GM21526 (cell line): Measurements from ENCODE around the gene KCNIP1.

Experiments used
- ATAC-seq: cut with Tn5 transposase; IDR thresholded peaks from one replicate; pipeline ENCODE4 v1.9.1; 2021; ENCODE audit warnings: moderate library complexity; ENCODE audit not compliant: unreplicated experiment, low FRiP score

KCNIP1 gene

DNA sequence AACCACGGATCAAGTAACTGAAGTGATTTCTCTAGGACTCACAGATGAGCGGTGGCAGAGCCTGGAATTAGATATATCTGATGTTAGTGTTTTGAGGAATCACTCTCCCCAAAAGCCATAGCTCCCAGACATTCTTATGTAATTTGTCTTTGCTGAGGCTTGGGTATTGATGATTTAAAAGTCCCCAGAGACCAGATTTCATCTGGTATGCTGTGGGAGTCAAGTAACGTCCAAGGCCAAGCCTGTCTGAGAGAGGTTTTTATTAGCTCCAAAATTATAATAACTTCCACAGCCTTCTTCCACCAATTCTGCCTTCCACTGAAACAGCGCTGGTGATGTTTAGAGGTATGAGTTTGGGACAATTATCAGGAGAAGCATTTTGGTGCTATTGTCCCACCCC lies 21.3 kb upstream of the KCNIP1 start:
- ATAC-seq, result no peak

DNA sequence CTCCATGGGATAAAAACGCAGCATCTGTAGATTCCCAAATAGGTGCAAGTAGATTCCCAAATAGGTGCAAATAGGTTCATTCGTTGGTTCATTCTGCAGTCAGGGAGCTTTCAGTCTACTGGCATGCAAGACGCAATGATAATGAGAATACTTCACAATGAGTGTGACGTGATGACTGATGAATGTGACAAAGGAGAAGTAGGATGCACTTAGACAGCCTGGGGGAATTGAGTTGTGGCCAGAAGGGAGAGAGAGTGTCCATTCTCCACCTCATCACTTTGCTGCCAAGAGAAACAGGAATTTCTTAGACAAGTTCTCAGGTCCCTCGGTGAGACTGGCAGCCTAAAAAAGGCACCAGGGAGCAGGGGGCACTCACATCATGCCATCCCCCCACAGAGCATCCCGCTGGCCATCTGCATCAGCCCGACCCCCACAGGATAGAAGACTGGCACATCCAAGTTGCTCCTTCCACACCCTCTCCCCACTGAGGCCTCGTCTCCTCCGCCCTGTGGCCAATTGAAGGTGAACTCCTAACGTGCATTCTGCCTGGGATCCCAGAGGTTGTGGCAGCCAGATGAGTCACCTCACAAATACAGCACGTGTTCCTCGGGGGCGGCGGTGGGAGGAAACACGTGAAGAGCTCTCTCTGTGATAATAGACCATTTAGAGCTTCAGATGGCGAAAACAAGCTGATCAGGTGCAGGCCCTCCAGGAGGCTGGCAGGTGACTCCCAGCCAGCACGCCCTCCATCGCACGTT lies 19.9 kb upstream of the KCNIP1 start:
- no peak for ATAC-seq

DNA sequence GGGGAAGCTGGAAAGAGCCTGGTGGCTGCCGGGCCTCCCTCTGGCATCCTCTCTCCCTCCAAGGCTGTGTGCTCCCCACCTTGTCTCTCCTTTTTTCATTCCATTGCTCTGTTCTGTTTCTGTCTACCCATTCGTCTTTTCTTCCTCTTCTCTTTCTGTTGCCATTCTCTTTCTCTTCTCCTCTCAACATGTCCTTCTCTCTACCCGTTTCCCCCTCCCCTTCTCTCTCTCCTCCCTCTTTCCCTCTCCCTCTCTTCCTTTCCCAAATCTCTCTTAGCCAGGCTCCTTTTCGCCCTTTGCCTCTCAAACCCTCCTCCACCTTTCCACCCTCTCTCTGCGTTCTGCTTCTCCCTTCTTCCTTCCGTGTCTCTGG lies 19.4 kb upstream of the KCNIP1 start:
- ATAC-seq, result no peak

DNA sequence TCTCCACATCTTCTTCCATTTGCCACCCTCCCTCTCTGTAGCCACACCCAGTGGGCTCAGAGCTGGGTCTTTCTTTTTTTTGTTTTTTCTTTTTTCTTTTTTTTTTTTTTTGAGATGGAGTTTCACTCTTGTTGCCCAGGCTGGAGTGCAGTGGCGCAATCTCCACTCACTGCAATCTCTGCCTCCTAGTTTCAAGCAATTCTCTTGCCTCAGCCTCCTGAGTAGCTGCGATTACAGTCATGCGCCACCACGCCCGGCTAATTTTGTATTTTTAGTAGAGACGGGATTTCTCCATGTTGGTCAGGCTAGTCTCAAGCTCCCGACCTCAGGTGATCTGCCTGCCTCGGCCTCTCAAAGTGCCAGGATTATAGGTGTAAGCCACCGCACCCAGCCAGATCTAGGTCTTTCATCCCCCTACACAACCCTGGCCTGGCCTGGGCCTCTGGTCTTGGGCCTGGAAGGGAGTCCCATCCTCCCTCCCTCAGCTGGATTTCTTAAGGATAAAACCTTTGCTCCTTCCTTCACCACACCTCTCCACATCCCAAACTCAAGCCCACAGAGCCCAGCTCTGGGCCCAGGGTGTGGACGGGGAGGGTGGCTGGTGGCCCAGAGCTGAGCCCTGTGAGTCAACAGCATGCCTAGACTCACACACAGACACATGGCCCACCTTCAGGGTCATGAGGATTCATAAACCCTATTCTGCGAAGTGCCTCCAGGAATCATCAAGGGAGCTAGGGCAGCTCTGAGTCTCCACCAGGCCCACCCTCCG lies 18.8 kb upstream of the KCNIP1 start:
- no peak for ATAC-seq

DNA sequence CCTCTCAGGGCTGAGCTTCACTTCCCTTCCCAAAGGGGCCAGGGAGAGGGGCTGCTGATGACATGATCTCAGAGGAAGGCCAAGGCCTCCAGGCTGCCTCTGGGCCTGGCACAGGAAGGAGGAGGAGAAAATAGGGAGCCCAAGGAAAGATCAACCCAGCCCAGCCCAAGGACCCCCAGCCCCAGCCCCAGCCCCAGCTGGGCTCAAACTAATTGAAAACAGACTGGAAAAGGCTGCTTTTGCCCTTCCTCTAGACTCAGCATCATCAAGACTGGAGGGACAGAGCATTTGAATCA lies 18.3 kb upstream of the KCNIP1 start:
- no peak for ATAC-seq

DNA sequence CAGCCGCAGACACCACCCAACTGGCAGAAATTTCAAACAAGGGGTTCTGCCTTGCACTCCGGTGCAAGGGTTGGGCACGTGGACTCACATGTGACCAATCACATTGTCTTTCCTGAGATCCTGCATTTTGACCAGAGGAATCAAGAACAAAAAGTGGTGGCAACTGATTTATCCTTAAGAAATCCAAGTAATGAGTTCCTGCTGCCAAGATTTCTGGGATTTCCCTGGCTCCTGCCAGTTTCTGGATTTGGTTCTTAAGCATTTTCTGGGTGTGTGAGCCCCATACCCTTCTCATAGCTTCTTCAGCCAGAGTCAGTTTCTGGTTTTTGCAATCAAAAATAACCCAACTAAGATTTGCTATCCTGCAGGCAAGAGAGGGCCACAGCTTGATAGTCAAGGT lies 17.4 kb upstream of the KCNIP1 start:
- no peak for ATAC-seq

DNA sequence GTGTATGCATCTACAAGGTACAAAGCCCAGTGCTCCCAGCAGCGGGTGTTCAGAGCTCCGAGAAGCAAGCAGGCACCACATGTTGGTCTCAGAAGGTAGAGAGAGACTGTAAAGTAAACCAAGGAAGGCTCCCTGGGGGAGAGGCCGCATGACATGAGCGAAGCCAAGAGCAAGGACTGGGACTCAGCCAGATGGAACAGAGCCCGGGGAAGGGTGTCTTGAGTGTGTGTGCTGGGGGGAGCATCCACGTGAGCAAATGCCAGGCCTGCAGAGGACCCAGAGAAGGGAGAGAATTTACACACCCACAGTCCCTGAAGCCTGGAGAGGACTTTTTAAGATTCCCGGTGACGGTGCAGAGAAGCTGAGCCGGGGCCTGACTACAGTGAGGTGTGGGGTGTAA lies 15.2 kb upstream of the KCNIP1 start:
- no peak for ATAC-seq

DNA sequence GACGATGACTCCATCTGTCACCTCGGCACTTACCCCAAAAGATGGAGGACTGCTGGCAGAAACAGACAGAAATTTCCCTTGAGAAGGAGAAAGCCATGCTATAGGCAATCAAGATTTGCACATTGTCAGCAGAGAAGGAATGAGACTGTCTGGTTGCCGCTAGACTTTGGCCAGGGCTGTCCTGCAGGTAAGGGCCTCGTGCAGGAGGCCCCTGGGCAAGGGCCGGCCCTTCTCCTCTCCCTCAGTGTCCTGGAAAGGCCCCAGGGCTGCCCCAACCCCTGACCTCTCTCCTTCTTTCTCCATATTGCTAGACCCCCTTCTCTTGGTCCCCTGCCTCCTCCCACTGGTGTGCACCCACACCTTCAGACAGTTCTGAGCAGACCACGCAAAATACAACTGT lies 14.6 kb upstream of the KCNIP1 start:
- ATAC-seq, result no peak

DNA sequence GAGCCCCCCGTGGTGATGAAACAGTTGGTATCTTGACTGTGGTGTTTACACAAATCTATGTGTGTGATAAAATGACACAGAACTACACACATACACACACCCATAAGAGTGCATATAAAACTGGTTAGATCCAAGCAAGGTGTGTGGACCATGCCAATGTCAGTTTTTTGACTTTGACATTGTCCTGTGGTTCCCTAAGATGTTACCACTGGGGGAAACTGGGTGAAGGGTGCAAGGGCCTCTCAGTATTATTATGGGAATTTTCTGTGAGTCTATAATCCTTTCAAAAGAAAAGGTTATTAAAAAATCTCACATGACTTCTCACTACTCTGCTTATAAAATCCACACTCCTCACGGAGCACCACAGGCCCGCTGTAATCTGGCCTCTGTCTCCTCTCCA lies 13.4 kb upstream of the KCNIP1 start:
- no peak for ATAC-seq

DNA sequence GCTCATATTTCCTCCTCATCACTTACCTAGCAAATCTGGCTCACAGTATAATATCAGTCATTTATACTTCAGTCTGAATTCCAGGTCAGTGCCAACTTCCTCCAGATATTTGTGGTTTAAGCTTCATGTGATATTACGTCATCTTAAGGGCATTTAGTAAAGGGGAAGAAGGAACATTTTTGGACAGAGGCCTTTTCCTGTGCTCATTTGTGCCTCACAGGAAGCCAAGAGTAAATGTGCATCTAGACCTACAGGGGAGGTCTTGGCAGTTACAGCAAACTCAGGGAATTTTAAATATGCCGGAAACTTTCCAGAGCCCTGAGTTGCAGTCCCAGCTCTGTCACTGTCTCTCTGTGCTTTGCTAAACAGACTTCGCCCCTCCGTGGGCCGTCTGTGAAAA lies 12.3 kb upstream of the KCNIP1 start:
- ATAC-seq, result no peak

DNA sequence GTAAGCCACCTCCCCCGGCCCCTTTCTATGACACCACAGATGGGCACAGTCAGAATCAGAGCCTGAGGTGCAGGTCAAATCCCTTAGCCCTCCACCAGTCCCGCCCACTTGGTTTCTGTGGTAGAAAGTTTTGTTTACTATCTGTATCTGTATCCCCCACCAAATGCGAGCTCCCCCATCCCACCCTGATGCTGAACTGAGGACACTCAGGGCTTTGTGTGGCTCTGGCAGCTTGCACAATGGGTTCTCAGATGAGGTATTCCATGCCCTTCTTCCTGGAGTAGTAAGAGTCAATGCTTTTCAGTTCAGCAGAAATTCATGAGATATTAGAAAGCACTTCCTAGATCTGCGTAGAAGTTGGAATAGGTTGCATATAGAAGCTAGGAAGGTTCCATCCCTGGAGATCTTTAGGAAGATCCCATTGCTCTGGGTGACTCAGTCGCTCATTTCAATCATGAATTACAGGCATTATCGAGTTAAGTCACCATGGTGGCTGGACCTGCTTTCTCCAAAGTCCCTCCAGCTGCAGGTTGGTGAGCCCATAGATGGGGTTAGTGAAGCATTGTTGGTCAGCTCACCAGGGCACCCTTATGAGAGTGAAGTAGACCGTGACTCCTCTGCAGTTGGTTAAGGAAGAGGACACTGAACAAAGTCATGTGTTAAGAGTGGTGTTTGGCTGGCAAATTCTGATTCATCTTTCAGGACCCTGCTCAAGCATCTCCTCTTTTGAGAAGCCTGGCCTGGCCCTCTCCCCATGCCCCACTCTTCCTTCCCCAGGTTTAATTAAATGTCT lies 10.6 kb upstream of the KCNIP1 start:
- ATAC-seq, result no peak

DNA sequence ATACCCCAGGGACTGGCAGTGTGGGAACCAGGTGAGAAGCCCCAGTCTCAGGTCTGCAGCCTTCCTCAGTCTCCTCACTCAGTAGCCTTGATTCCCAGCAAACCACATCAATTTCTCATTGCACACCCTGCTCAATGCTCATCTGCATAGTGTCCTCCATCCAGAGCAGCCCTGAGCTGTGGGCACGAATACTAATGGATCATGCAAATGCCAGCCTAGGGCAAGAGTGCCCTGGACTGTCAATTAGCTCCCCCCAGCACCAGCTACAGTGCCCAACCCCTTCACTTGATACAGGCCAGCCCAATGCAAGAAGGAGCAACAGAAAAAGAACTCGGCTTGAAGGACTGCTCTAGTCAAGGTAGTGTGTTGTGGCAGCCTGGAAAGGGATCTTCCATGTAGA lies 9.8 kb upstream of the KCNIP1 start:
- no peak for ATAC-seq

DNA sequence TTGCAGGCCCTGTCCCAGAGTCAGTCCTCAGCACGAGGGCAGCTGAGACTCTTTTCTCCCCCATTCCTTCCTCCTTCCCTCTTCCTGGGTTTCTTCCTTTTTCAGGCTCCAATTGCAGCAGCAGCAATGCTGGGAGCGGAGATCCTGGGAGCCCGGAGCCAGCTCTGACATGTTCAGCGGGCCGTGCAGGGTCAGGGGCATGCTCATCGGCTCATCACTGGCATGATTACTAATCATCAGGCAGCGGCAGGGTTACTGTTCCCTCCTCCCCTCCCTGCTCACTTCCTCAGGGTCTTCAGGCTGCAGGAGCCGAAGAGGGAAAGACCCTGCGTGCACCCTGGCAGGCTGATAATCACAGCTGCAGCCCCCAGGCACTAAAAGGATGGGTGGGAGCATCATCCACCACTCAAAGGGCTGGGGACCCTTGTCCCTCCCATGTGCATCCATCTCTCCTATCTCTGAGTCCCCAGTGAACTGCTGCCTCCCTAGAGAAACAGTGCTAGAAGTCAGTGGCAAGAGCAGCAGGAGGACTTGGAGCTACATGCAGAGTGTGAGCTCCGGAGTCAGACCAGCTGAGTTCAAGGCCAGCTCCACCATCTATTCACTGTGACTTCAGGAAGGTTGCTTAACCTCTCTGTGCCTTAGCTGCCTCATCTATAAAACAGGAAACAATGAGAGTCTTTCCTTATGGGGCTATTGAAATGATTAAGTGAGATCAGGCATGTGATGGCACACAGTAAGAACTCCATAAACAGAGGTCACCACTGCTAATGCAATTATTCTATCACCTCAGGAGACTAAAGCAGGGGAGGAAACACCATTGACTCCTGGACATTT lies 7.8 kb upstream of the KCNIP1 start:
- ATAC-seq, result no peak

DNA sequence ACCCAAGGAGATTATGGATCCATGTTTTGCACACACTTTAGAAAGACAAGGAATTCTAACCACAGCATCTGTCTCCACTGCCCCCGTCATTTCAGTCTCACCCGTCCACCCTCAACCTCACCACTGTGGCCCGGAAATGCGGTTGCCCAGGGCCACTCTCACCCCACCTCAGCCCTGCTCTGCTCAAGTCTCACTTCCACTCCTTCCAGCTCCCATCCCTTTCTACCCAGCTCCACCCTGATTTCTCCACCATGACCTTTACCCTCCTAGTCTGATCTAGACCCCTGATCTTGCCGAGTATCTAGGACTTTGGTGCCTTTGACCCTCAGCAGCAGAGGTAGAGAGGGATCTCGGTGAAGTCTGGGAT lies 7.2 kb upstream of the KCNIP1 start:
- ATAC-seq, result no peak

DNA sequence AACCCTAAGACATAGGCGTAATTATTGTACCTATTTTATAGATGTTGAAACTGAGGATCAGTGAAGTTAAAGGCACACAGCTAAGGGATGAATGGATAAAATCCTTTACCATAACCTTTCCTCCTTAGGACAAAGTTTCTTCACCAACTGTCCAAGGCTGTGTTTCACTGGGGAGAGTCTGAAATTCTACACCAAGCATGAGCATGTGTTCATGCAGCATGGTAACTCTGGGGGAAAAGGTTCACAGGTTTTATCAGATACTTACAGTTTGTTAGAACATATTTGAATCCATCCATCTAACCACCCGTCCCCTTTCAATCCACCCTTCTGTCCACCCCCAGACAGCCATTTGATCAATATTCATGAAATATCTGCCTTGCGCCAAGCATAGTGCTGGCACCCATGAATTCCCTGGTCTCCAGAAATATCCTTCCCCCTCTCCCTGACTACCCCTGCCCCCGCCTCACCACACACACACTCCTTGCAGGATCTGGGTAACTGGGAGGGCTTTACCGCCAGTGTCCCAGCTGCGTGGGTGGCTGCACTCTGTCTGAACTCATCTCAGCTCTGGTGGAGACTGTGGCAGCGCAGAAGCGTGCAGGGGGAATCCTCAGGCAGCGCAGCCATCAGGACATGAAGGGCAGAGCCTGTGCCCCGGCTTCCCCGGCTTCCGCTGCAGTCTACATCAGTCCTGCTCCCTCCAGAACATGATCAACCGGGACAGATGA lies 6.3 kb upstream of the KCNIP1 start:
- no peak for ATAC-seq

DNA sequence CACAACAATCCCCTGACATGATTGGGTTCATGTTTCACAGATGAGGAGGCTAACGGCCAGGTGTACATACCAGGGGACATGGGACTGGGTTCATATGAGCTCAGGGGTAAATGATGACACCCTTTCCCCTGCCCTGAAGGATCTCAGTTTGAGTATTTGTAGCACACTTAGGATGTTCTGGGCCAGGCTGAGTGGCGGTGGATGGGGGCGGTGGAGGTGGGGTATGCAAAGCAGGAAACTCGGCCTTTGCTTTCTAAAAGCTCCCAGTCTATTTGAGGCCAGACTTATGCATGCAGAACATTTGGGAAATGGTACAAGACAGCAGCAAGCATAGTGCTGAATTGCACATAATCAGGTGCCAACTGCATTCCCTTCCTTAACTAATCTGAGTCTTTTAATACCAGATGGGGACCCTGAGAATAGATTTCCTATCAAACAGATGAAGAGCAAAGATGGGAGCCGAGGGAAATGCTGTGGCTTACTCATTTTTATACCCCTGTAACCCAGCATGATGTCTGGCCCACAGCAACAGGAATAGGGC lies 4.9 kb upstream of the KCNIP1 start:
- ATAC-seq, result no peak

DNA sequence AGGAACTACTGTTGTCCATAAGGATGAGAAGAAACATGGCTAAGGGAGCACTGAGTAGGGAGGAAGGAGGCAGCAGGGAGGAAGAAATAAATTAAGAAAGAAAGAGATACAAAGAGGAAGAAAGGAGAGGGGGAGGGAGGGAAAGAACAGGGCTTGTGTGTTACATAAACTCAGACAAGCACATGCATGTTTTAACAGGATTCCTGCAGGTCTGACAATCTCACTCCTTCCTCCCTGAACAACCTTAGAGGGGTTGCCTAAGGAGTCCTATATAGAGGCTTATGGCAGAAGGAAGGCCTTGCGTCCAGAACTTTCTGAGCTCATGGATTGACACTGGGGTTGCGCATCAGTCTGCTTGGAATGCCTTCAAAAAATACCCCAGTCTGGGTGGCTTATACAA lies 4.2 kb upstream of the KCNIP1 start:
- ATAC-seq, result no peak

DNA sequence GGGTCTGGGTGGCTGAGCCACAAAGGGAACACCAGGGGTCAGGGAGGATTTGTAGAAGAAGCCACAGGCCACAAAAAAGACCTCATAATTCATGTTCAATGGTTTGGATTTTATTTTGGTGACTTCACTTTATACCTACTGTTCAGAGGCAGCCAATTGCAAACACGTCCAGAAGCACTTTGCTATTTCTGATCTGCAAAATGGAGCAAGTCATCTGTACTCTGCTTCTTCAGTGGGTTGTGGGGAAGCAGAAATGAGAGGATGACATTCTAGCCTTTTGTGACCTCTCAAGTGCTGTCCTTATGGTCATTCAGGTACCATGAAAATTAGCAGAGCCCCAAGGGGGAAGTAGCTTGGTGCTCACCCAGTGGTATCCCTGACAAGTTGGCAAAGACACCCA lies 2.5 kb upstream of the KCNIP1 start:
- no peak for ATAC-seq

DNA sequence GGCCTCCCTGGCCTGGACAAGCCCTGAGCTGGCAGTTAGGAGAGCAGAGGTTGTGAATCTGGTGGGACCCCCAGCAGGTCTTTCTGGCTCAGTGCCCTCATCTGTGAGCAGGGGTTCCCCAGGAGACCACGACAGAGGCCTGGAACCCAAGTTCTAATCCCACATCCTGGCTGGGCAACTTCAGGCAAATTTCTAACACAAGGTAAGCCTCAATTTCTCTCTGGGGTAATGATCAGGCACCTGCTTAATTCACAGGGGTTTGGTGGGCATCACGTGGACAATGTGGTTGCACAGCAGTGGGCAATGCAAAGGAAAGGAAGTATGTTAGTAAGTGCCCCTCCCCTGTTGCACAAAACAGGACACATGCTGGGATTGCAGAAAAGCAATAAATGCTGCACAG lies 1.9 kb upstream of the KCNIP1 start:
- ATAC-seq, result no peak
